Mesenteric fat pad (tissue), 1 donor: ENCODE measurements around the gene TWIST2. TPM values are rescaled to one million over a fixed set of nuclear protein-coding genes. Genes with fewer than 3 reads are reported as not detected.

Experiments
- DNase-seq: peaks from one replicate; pipeline ENCODE4 v3.0.0-alpha.2; 2020; ENCODE audit warnings: low spot score
- total RNA-seq: library from RNA; stranded (reverse); fragmentation: NEBNext Ultra II Directional; extraction: Animal tissue kit (Norgen Biotek cat#: 25700); gene quantifications from one replicate; pipeline ENCODE4 v1.2.1, GENCODE V29; 2021
- donor health status: DM: yes; HTN: yes; CAD: no.

TWIST2 gene
- total RNA-seq, 1 donor from 2014 or later, result 73.9 TPM

GRCh38 chr2:238855891-238856580 is 8.2 kb downstream of the TWIST2 start:
- no peak for DNase-seq

GRCh38 chr2:238856713-238857567 is 9.1 kb downstream of the TWIST2 start:
- DNase-seq, result no peak

GRCh38 chr2:238857959-238858358 is 10.1 kb downstream of the TWIST2 start:
- DNase-seq, result no peak

GRCh38 chr2:238859636-238860347 is 11.9 kb downstream of the TWIST2 start:
- DNase-seq, result peak; percentile 30

GRCh38 chr2:238861013-238861730 is 13.3 kb downstream of the TWIST2 start:
- DNase-seq, result peak; percentile 71

GRCh38 chr2:238861766-238862315 is 14.0 kb downstream of the TWIST2 start:
- DNase-seq, result peak; percentile 75

- no peak for DNase-seq
Measured at GRCh38 chr2:238862701-238863100, 14.8 kb downstream of the TWIST2 start.

- DNase-seq, result no peak
Measured at GRCh38 chr2:238863231-238863630, 15.3 kb downstream of the TWIST2 start.

GRCh38 chr2:238863749-238864206 is 15.9 kb downstream of the TWIST2 start:
- peak; percentile 76 for DNase-seq

GRCh38 chr2:238864207-238865014 is 16.5 kb downstream of the TWIST2 start:
- DNase-seq, result peak; percentile 92

GRCh38 chr2:238865015-238865719 is 17.3 kb downstream of the TWIST2 start:
- no peak for DNase-seq

- DNase-seq, result no peak
Measured at GRCh38 chr2:238865744-238866355, 18.0 kb downstream of the TWIST2 start.

- peak; percentile 79 for DNase-seq
Measured at GRCh38 chr2:238866656-238867277, 18.9 kb downstream of the TWIST2 start.

- peak; percentile 83 for DNase-seq
Measured at GRCh38 chr2:238868067-238868524, 20.2 kb downstream of the TWIST2 start.

- peak; percentile 81 for DNase-seq
Measured at GRCh38 chr2:238868616-238869292, 20.9 kb downstream of the TWIST2 start.

- DNase-seq, result peak; percentile 51
Measured at GRCh38 chr2:238869293-238870124, 21.6 kb downstream of the TWIST2 start.

GRCh38 chr2:238870261-238870660 is 22.4 kb downstream of the TWIST2 start:
- no peak for DNase-seq
